HCT116 (cell line): ENCODE data around the gene HAPLN3.

Experiments used
- CBX3 ChIP-seq: IDR thresholded peaks from 2 replicates; pipeline ENCODE4 v1.6.1; 2012; ENCODE audit warnings: low read depth
- EZH2 ChIP-seq: fragments of 200-600 bp; sonication (generic); IDR thresholded peaks from 2 replicates; pipeline ENCODE4 v1.6.1; 2017; ENCODE audit warnings: antibody characterized with exemption, mixed run types
- EZH2phosphoT487 ChIP-seq: fragments of 200-600 bp; IDR thresholded peaks from 2 replicates; pipeline ENCODE4 v1.6.1; 2018; ENCODE audit warnings: antibody characterized with exemption, borderline replicate concordance
- POLR2A ChIP-seq: IDR thresholded peaks from 2 replicates; pipeline ENCODE4 v1.7.0; 2011; ENCODE audit warnings: borderline replicate concordance; ENCODE audit not compliant: insufficient read depth, insufficient read length; ENCODE audit errors: extremely low read depth
- POLR2AphosphoS5 ChIP-seq: IDR thresholded peaks from 2 replicates; pipeline ENCODE4 v1.6.1; 2011; ENCODE audit warnings: mild to moderate bottlenecking, low read depth, low read length, moderate library complexity
- RAD21 ChIP-seq: IDR thresholded peaks from 2 replicates; pipeline ENCODE4 v1.6.1; 2012; ENCODE audit warnings: low read depth, mild to moderate bottlenecking
- SIN3A ChIP-seq: IDR thresholded peaks from 2 replicates; pipeline ENCODE4 v1.6.1; 2012; ENCODE audit warnings: low read depth
- SRF ChIP-seq: IDR thresholded peaks from 2 replicates; pipeline ENCODE4 v1.6.1; 2012; ENCODE audit warnings: low read depth
- ZNF274 ChIP-seq: fragments of 200-500 bp; sonication (Bioruptor generic); IDR thresholded peaks from 2 replicates; pipeline ENCODE4 v1.6.1; 2014; ENCODE audit warnings: mild to moderate bottlenecking, low read depth, low read length, inconsistent platforms
- TF ChIP-seq, protein P1 (sequence below), 3 experiments: fragments of 200-600 bp in 1 of 3; sonication (generic) in 1 of 3; IDR thresholded peaks in 2 of 3; conservative IDR thresholded peaks in 1 of 3; 2 replicates each; pipeline ENCODE4 v1.5.1; 2012 to 2017; ENCODE audit warnings: low read depth in 2 of 3, low read length in 2 of 3, antibody characterized with exemption in 1 of 3, borderline replicate concordance in 1 of 3, control low read depth in 1 of 3, mild to moderate bottlenecking in 1 of 3, mixed read lengths in 1 of 3, mixed run types in 1 of 3, moderate library complexity in 1 of 3; ENCODE audit not compliant: insufficient read depth in 1 of 3
- TF ChIP-seq, protein P2 (sequence below): IDR thresholded peaks from 2 replicates; pipeline ENCODE4 v1.6.1; 2012; ENCODE audit warnings: low read depth

DNA sequence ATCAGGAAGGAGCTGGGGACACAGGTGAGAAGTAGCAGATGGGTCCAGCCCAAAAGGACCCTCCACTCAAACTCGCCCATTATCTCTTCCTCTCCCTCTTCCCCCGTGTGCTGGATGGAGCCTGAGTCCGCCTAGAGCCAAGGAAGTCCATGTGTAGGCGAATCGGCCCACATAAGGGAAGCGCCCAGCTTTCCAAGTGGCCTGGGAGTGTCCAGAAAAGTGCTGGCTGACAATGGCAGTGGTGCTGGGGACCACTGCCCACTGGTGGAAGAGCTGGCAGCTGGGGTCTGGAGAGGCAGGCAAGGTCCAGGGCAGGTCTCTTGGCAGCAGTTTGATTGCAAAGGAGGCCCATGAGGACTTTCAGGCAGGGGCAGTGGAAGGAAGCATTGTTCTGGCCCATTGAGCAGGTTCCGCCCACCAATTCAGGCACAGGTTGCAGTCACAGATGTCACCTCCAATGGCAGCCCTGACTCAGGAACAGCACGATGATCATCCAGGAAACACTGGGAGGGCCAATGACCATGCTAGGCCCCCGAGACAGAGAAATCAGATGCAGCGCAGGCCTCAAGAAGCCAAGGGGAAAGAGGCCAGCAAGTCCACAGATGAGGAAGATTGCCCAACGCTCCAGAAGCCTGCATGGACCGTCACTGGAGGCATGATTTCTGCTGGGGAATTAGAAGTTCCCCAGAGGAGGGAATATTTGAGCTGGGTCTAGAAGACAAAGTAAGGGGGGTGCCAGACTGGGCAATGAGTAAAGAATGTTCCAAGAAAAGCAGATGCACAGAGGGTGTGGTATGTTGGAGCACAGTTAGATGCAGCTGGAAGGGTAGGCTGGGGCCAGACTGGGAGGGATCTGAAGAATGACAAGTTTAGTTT is 14.8 kb upstream of the HAPLN3 start:
- TF ChIP-seq POLR2AphosphoS5 (no peak), EZH2 (no peak), EZH2phosphoT487 (no peak), POLR2A (no peak), SRF (no peak), SIN3A (no peak), CBX3 (no peak), ZNF274 (no peak), RAD21 (no peak)
- TF ChIP-seq, protein P1, sequence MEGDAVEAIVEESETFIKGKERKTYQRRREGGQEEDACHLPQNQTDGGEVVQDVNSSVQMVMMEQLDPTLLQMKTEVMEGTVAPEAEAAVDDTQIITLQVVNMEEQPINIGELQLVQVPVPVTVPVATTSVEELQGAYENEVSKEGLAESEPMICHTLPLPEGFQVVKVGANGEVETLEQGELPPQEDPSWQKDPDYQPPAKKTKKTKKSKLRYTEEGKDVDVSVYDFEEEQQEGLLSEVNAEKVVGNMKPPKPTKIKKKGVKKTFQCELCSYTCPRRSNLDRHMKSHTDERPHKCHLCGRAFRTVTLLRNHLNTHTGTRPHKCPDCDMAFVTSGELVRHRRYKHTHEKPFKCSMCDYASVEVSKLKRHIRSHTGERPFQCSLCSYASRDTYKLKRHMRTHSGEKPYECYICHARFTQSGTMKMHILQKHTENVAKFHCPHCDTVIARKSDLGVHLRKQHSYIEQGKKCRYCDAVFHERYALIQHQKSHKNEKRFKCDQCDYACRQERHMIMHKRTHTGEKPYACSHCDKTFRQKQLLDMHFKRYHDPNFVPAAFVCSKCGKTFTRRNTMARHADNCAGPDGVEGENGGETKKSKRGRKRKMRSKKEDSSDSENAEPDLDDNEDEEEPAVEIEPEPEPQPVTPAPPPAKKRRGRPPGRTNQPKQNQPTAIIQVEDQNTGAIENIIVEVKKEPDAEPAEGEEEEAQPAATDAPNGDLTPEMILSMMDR (IDR thresholded peaks at IDR 0.05 in 2 of 3, conservative IDR thresholded peaks at IDR 0.05 in 1 of 3; ENCODE audit: borderline replicate concordance in 1 of 3, insufficient read depth in 1 of 3, low read depth in 2 of 3, low read length in 2 of 3), result no peak
- TF ChIP-seq, protein P2, sequence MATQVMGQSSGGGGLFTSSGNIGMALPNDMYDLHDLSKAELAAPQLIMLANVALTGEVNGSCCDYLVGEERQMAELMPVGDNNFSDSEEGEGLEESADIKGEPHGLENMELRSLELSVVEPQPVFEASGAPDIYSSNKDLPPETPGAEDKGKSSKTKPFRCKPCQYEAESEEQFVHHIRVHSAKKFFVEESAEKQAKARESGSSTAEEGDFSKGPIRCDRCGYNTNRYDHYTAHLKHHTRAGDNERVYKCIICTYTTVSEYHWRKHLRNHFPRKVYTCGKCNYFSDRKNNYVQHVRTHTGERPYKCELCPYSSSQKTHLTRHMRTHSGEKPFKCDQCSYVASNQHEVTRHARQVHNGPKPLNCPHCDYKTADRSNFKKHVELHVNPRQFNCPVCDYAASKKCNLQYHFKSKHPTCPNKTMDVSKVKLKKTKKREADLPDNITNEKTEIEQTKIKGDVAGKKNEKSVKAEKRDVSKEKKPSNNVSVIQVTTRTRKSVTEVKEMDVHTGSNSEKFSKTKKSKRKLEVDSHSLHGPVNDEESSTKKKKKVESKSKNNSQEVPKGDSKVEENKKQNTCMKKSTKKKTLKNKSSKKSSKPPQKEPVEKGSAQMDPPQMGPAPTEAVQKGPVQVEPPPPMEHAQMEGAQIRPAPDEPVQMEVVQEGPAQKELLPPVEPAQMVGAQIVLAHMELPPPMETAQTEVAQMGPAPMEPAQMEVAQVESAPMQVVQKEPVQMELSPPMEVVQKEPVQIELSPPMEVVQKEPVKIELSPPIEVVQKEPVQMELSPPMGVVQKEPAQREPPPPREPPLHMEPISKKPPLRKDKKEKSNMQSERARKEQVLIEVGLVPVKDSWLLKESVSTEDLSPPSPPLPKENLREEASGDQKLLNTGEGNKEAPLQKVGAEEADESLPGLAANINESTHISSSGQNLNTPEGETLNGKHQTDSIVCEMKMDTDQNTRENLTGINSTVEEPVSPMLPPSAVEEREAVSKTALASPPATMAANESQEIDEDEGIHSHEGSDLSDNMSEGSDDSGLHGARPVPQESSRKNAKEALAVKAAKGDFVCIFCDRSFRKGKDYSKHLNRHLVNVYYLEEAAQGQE, result no peak
